Measurements from ENCODE around the gene CHCHD3.

Gene CHCHD3

DNA sequence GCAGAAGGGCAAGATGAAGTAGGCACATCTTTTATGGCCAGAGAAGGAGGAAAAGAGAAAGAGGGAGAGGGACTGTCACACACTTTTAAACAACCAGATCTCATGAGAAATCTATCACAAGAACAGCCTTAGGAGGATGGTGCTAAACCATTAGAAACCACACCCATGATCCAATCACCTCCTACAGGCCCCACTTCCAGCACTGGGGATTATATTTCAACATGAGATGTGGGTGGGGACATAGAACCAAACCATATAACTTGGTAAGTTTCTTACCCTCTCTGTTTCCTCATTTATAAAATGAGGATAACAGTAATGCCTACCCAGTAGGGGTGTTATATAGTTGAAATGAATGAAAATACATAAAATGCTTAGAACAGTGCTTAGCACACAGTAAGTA, 66.0 kb downstream of the CHCHD3 start:
- Mint-ChIP-seq H3K36me3 (peaks cover 43% of the 10 kb centered on the region), H3K4me3 (no peak overlapping the region), H3K27ac (no peak overlapping the region), H3K4me1 (no peaks in the 10 kb centered on the region), H3K9me3 (no peaks in the 10 kb centered on the region), H3K27me3 (no peaks in the 10 kb centered on the region)
- no peak for ATAC-seq

DNA sequence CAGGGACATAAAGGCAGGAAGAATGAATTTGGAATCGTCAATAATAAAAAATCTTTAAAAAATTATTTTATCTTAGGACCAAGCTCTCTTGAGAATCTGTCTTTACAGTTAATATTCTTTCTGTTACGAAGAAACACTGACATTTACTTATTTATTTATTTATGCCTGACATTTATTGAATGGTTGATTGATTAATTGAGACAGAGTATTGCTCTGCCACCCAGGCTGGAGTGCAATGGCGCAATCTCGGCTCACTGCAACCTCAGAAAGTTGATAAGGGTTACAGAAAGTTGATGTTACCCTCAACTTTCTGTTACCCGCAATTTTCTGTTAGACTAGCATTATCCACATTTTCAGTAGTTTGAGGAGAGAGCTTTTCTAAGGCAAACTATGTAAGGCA, 70.1 kb downstream of the CHCHD3 start:
- Mint-ChIP-seq H3K27me3 (no peaks in the 10 kb centered on the region), H3K9me3 (peaks cover 6% of the 10 kb centered on the region), H3K36me3 (peaks cover 56% of the 10 kb centered on the region), H3K27ac (no peak overlapping the region), H3K4me1 (peaks cover 6% of the 10 kb centered on the region), H3K4me3 (no peak overlapping the region)
- no peak for ATAC-seq

DNA sequence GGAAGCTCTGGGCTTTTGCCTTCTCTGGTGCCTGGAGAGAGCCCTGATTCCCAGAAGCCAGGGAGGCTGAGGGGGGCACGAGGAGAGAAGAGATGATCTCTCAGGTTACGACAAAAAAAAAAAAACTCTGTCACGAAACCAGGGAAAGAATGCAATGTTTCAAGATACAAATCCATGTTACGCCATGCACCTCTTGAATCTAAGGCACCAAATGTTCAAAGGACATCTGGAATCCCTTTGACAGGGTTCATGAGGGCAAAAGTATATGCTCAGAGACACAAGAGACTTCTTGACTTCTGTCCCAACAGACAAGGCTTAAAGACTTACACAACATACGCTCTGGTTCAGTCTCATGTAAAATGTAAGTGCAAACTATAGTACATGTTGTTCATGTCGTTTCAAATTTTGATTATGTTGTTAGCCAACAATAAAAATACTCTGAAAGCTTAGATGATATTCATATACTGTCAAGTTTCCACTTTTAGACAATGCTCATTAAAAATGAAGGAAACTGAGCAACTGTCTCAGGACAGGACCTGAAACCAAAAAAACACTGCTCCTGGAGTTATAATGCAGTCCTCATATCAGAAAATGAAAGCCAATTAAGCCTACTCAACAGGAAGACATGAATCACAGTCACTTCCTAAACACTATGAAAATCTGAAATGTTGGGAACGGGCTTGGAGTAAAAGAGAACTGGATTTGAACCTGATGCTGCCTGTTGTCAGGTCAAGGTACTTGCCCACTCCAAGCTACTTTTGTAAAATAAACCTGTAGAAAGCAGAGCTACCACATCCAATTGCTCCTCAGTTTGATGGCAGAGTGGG, 72.3 kb downstream of the CHCHD3 start:
- peaks cover 6% of the 10 kb centered on the region for H3K4me1 Mint-ChIP-seq
- no peak for ATAC-seq
- H3K9me3 Mint-ChIP-seq = peaks cover 6% of the 10 kb centered on the region
- H3K27ac Mint-ChIP-seq = no peak overlapping the region
- no peak overlapping the region for H3K4me3 Mint-ChIP-seq
- H3K36me3 Mint-ChIP-seq = peaks cover 48% of the 10 kb centered on the region
- H3K27me3 Mint-ChIP-seq = no peaks in the 10 kb centered on the region

- Mint-ChIP-seq H3K4me3 (no peak overlapping the region), H3K27ac (no peak overlapping the region), H3K9me3 (peaks cover 9% of the 10 kb centered on the region), H3K4me1 (peaks cover 12% of the 10 kb centered on the region), H3K36me3 (peaks cover 52% of the 10 kb centered on the region), H3K27me3 (no peaks in the 10 kb centered on the region)
- ATAC-seq = no peak
Observed at GRCh38 chr7:133007961-133008360, 73.9 kb downstream of the CHCHD3 start.

DNA sequence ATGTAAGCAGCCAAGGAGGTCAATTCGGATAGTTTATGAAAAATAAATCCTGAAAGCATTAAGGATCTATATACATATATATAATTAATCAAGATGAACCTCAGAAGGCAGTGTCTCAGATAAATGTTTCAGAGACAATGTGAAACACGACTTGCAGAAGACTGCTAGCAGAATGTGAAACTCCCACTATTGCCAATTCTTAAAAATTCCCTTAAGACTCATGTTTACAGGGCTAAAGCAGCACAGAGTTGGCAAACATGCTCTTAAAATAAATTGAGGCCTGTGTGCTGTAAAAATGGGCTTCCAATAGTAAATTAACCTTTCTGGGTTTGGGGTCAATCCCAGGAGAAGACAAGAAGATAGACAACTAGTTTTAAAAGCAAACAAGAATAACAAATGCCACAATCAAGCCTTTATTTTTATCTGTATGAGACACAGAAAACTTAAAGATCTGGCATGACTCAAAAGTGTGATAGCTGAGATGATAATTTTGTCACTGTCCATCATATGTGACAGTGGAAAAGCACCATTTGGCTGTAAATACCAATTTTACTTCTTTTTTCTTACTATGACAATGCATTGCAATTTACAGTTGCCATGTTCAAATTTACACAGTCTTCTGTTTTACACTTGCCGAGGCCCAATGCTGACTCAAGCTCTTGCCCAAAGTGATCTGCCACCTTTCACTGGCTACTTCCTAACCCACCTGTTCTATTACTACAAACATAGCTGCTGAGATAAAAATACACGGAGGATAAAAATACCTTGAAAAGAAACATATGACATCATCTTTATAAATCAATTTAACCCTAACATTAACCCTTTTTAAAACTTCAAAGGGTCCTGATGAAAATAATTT, 78.6 kb downstream of the CHCHD3 start:
- H3K4me1 Mint-ChIP-seq = peaks cover 25% of the 10 kb centered on the region
- peaks cover 26% of the 10 kb centered on the region for H3K36me3 Mint-ChIP-seq
- H3K27ac Mint-ChIP-seq = no peak overlapping the region
- no peak overlapping the region for H3K4me3 Mint-ChIP-seq
- no peaks in the 10 kb centered on the region for H3K27me3 Mint-ChIP-seq
- ATAC-seq = no peak
- peaks cover 9% of the 10 kb centered on the region for H3K9me3 Mint-ChIP-seq

GRCh38 chr7:133001727-133002126, 80.2 kb downstream of the CHCHD3 start:
- H3K36me3 Mint-ChIP-seq = peaks cover 10% of the 10 kb centered on the region
- H3K9me3 Mint-ChIP-seq = peaks cover 3% of the 10 kb centered on the region
- no peaks in the 10 kb centered on the region for H3K27me3 Mint-ChIP-seq
- no peak overlapping the region for H3K27ac Mint-ChIP-seq
- peaks cover 20% of the 10 kb centered on the region for H3K4me1 Mint-ChIP-seq
- ATAC-seq = no peak
- H3K4me3 Mint-ChIP-seq = no peak overlapping the region

GRCh38 chr7:132999845-133000244, 82.0 kb downstream of the CHCHD3 start:
- Mint-ChIP-seq H3K9me3 (peaks cover 3% of the 10 kb centered on the region), H3K27ac (no peak overlapping the region), H3K27me3 (no peaks in the 10 kb centered on the region), H3K36me3 (peaks cover 17% of the 10 kb centered on the region), H3K4me1 (peaks cover 33% of the 10 kb centered on the region), H3K4me3 (no peak overlapping the region)
- ATAC-seq = no peak

GRCh38 chr7:132998763-132999162, 83.1 kb downstream of the CHCHD3 start:
- peaks cover 38% of the 10 kb centered on the region for H3K4me1 Mint-ChIP-seq
- H3K4me3 Mint-ChIP-seq = no peak overlapping the region
- H3K27me3 Mint-ChIP-seq = no peaks in the 10 kb centered on the region
- H3K9me3 Mint-ChIP-seq = no peaks in the 10 kb centered on the region
- peaks cover 11% of the 10 kb centered on the region for H3K36me3 Mint-ChIP-seq
- no peak for ATAC-seq
- no peak overlapping the region for H3K27ac Mint-ChIP-seq

DNA sequence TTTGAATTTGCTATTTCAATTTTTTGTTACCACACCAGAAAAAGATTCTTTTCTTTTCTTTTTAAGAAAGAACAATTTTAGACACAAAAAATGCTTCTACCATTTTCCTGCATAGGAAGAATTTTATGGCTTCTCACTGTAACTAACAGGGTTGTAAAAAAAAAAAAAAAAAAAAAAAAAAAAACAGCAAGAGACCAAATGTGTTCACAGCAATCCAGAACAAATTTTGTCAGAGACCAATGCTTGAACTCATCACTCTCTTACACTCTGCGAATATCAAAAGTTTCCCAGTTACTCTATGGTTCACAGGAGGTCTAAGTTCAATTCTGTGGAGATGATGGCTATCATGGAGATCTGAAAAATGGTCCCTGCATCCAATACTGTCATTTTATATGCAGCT, 84.4 kb downstream of the CHCHD3 start:
- Mint-ChIP-seq H3K9me3 (no peaks in the 10 kb centered on the region), H3K36me3 (peaks cover 11% of the 10 kb centered on the region), H3K27me3 (no peaks in the 10 kb centered on the region), H3K4me1 (peaks cover 39% of the 10 kb centered on the region), H3K27ac (no peak overlapping the region), H3K4me3 (no peak overlapping the region)
- ATAC-seq = no peak

DNA sequence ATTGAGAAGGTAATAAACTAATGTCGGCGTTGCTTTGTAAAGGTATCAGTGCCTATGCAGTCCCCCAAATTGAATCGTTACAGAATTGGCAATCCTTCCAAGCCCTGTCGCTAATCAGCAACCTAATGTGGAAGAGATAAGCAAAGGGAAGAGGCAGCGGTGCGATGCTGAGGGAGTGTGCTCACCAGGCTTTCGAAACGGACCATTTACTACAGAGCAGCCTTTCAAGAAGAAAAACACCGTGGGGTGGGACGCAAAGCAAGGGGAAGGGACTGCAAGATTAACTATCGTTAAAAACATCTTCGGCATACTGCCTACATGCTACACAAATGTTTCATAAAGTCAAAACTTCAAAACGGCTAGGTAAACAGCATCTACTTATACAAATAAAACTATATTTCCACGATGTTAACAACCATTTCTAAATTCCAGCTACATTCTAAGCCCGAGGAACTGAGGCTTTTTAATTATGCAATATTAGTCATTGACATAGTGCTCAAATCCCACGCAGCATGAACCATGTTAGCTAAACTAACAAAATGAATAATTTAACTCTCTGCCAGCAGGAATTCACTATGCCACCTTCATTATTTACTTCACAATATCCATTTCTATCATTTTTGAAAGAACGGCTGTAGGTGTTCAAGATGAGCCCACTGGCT, 85.2 kb downstream of the CHCHD3 start:
- no peaks in the 10 kb centered on the region for H3K27me3 Mint-ChIP-seq
- no peak overlapping the region for H3K27ac Mint-ChIP-seq
- no peak overlapping the region for H3K4me3 Mint-ChIP-seq
- no peak for ATAC-seq
- H3K36me3 Mint-ChIP-seq = peaks cover 11% of the 10 kb centered on the region
- no peaks in the 10 kb centered on the region for H3K9me3 Mint-ChIP-seq
- H3K4me1 Mint-ChIP-seq = peaks cover 45% of the 10 kb centered on the region

GRCh38 chr7:132993377-132994013, 88.4 kb downstream of the CHCHD3 start:
- no peak overlapping the region for H3K27ac Mint-ChIP-seq
- H3K4me3 Mint-ChIP-seq = no peak overlapping the region
- no peak for ATAC-seq
- peaks cover 44% of the 10 kb centered on the region for H3K4me1 Mint-ChIP-seq
- peaks cover 13% of the 10 kb centered on the region for H3K36me3 Mint-ChIP-seq
- H3K9me3 Mint-ChIP-seq = no peaks in the 10 kb centered on the region
- H3K27me3 Mint-ChIP-seq = no peaks in the 10 kb centered on the region

DNA sequence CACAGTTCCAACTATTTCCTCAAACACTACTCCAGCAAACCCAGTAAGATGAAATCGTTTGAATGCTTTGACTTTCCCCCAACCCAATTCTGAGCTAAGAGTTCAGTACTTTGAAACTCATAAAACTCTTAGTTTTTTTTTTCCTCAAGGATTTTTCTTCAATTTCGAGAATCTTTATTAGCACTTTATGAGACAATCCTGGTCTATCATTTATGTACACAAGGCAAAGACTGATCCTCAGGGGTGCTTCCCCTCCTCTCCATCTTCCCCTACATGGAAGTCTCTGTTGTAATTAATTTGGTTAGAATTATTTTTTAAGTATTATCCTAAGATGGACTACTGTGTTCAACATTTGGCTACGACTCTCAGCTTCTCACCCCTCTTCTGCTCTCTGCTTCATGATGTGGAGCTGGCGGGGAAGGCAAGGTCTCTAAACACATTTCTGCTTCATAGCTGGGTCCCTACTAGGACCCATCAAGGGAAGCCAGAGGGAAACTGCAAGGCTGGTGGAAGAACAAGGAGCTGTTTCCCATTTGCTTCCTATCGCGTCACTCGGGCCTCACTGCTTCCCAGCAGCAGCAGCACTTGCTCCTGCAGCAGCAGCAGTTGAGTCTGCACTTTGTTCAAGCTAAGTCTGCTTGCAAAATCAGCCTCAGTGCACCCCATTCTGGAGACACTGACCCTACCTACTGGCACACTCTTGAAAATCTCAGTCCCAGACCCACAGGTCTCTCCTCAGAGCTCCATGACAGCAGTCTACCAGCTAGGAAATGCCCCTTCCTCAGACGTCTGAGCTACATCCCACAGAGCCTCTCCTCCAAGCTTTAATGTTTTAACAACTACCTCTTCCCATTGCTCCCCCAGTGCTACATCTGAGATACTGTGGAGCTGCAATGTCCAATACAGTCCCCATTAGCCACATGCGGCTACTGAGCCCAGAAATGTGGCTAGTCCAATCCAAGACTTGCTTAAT, 90.0 kb downstream of the CHCHD3 start:
- H3K27ac Mint-ChIP-seq = no peak overlapping the region
- H3K4me3 Mint-ChIP-seq = no peak overlapping the region
- no peaks in the 10 kb centered on the region for H3K9me3 Mint-ChIP-seq
- no peak for ATAC-seq
- H3K36me3 Mint-ChIP-seq = peaks cover 13% of the 10 kb centered on the region
- H3K4me1 Mint-ChIP-seq = peaks cover 44% of the 10 kb centered on the region
- H3K27me3 Mint-ChIP-seq = no peaks in the 10 kb centered on the region

DNA sequence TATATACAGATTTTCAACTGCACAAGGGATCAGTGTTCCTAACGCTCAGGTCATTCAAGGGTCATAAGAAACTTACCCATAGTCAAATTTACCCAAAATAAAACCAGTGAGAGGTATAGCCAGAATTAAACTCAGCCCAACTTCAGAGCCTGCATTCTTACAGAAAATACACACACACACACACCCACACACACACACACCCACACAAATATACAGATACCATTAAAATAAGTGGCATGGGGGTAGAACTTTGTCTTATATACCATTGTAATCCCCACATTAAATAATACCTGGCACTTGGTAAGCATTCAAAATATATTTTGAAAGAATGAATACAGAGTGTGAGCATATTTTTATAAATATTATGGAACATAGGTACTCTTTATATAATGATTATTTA, 93.8 kb downstream of the CHCHD3 start:
- Mint-ChIP-seq H3K36me3 (peaks cover 10% of the 10 kb centered on the region), H3K9me3 (no peaks in the 10 kb centered on the region), H3K27me3 (no peaks in the 10 kb centered on the region), H3K4me3 (no peak overlapping the region), H3K4me1 (peaks cover 20% of the 10 kb centered on the region), H3K27ac (no peak overlapping the region)
- no peak for ATAC-seq

DNA sequence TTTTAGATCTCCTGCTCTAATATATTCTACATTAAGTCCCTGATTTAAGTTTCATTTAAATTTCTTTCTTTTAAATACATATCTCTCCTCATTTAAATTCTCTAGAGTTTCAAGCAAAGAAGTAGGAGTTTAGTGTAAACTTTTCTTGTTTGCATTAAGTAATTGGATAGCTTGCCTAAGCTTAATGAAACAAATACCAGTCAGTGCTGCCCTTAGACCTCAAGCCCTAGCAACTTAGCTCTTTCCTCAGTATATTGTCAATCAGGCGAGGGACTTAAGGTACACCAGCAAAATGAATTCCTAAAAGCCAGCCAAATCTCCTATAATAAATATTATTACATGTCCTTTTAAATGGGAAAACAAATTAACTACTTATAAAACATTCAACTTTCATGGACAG, 101.5 kb downstream of the CHCHD3 start:
- peaks cover 31% of the 10 kb centered on the region for H3K4me1 Mint-ChIP-seq
- H3K27me3 Mint-ChIP-seq = no peaks in the 10 kb centered on the region
- no peaks in the 10 kb centered on the region for H3K9me3 Mint-ChIP-seq
- no peak for ATAC-seq
- peaks cover 8% of the 10 kb centered on the region for H3K36me3 Mint-ChIP-seq
- no peak overlapping the region for H3K4me3 Mint-ChIP-seq
- no peak overlapping the region for H3K27ac Mint-ChIP-seq

All from stimulated activated memory B cell treated with anti-CD40 and anti-IgM and Interleukin-4, amounts not matched to agents 10 μg/mL and 1 μg/mL and 100 μg/mL, for 72 hours (primary cell).